A673 (cell line): ENCODE data around the gene CENPA. TPM values are rescaled to one million over a fixed set of nuclear protein-coding genes. Genes with fewer than 3 reads are reported as not detected.

ENCODE experiments used
- BruUV-seq: library from RNA; stranded (reverse); fragments of 400-500 nt; replicated peaks from 2 replicates; lab custom pipeline; 2021; lab: Mats Ljungman, UMichigan
- CTCF ChIA-PET: fragments of 300-600 bp; sonication (Branson Sonifier 250); formaldehyde crosslinking; loops from one replicate; lab custom pipeline; 2022; ENCODE audit warnings: antibody characterized with exemption; lab: Charles Lee
- POLR2A ChIA-PET: fragments of 300-600 bp; sonication (Branson Sonifier 250); formaldehyde crosslinking; loops from one replicate; lab custom pipeline; 2022; ENCODE audit warnings: antibody characterized with exemption; ENCODE audit not compliant: low non-redundant PET; lab: Charles Lee
- DNase-seq: peaks from one replicate; pipeline ENCODE4 v3.0.0-alpha.2; 2015; ENCODE audit warnings: low spot score
- H3K27ac ChIP-seq: fragments of 200-600 bp; sonication (generic); 2 replicates; pipeline ENCODE4 v1.5.1; 2016; ENCODE audit warnings: mixed run types, low read depth, mild to moderate bottlenecking, mixed read lengths, antibody characterized with exemption, low read length; ENCODE audit not compliant: poor library complexity, severe bottlenecking
- H3K27me3 ChIP-seq: fragments of 200-600 bp; sonication (generic); replicated peaks from 2 replicates; pipeline ENCODE4 v1.6.1; 2017; ENCODE audit warnings: mixed run types, low read depth, mild to moderate bottlenecking, mixed read lengths, antibody characterized with exemption, low read length; ENCODE audit not compliant: insufficient read depth, poor library complexity
- H3K36me3 ChIP-seq: fragments of 200-600 bp; sonication (generic); 2 replicates; pipeline ENCODE4 v1.6.1; 2016; ENCODE audit warnings: mixed run types, mild to moderate bottlenecking, mixed read lengths, antibody characterized with exemption, low read length; ENCODE audit not compliant: insufficient read depth, poor library complexity, severe bottlenecking
- H3K4me1 ChIP-seq: fragments of 200-600 bp; sonication (generic); 2 replicates; pipeline ENCODE4 v1.6.1; 2017; ENCODE audit warnings: mixed run types, mild to moderate bottlenecking, mixed read lengths, antibody characterized with exemption, low read length; ENCODE audit not compliant: insufficient read depth, poor library complexity, severe bottlenecking
- H3K4me3 ChIP-seq: fragments of 200-600 bp; sonication (generic); 2 replicates; pipeline ENCODE4 v1.5.1; 2016; ENCODE audit warnings: low read depth, mixed run types, mild to moderate bottlenecking, mixed read lengths, low read length; ENCODE audit not compliant: poor library complexity, severe bottlenecking
- H3K9me3 ChIP-seq: fragments of 200-600 bp; sonication (generic); 2 replicates; pipeline ENCODE4 v1.6.1; 2016; ENCODE audit warnings: mixed run types, low read depth, mild to moderate bottlenecking, mixed read lengths, antibody characterized with exemption, low read length; ENCODE audit not compliant: poor library complexity, severe bottlenecking
- EZH2 ChIP-seq: fragments of 200-600 bp; sonication (generic); IDR thresholded peaks from 2 replicates; pipeline ENCODE4 v1.6.1; 2017; ENCODE audit warnings: borderline replicate concordance, low read depth, mild to moderate bottlenecking, mixed read lengths, antibody characterized with exemption, low read length; ENCODE audit not compliant: poor library complexity, severe bottlenecking
- intact Hi-C: fragments of 100-400 bp; cut with micrococcal nuclease; formaldehyde crosslinking; loops from one replicate; pipeline ENCODE4 v1.10.0; 2022; ENCODE audit not compliant: unreplicated experiment
- total RNA-seq: library from RNA; stranded (reverse); gene quantifications from 2 replicates; pipeline ENCODE4 v1.2.3, GENCODE V29; 2021
- TF ChIP-seq, protein P1 (sequence below): fragments of 300-800, 200-600 bp; sonication (generic); conservative IDR thresholded peaks from 2 replicates; pipeline ENCODE4 v1.5.1; 2017; ENCODE audit warnings: low read depth, mild to moderate bottlenecking, antibody characterized with exemption, low read length, moderate library complexity, mixed read lengths

Gene CENPA
- total RNA-seq, 1 experiment from 2014 or later = 59.2 TPM

GRCh38 chr2:26807788-26808460 lies 22.1 kb downstream of the CENPA start:
- Histone ChIP-seq H3K4me3 (no peak overlapping the region), H3K27ac (no peak overlapping the region), H3K9me3 (no peaks in the 10 kb centered on the region), H3K4me1 (no peaks in the 10 kb centered on the region), H3K36me3 (no peaks in the 10 kb centered on the region), H3K27me3 (no peaks in the 10 kb centered on the region)
- TF ChIP-seq EZH2 = no peak
- TF ChIP-seq, protein P1, sequence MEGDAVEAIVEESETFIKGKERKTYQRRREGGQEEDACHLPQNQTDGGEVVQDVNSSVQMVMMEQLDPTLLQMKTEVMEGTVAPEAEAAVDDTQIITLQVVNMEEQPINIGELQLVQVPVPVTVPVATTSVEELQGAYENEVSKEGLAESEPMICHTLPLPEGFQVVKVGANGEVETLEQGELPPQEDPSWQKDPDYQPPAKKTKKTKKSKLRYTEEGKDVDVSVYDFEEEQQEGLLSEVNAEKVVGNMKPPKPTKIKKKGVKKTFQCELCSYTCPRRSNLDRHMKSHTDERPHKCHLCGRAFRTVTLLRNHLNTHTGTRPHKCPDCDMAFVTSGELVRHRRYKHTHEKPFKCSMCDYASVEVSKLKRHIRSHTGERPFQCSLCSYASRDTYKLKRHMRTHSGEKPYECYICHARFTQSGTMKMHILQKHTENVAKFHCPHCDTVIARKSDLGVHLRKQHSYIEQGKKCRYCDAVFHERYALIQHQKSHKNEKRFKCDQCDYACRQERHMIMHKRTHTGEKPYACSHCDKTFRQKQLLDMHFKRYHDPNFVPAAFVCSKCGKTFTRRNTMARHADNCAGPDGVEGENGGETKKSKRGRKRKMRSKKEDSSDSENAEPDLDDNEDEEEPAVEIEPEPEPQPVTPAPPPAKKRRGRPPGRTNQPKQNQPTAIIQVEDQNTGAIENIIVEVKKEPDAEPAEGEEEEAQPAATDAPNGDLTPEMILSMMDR = no peak
- intact Hi-C loops = no loop called here
- no TSS peak for BruUV-seq
- ChIA-PET CTCF (no interaction called here), POLR2A (no interaction called here)
- DNase-seq = no peak

GRCh38 chr2:26809211-26809610 lies 23.4 kb downstream of the CENPA start:
- Histone ChIP-seq H3K27me3 (no peaks in the 10 kb centered on the region), H3K27ac (no peak overlapping the region), H3K4me1 (no peaks in the 10 kb centered on the region), H3K4me3 (no peak overlapping the region), H3K36me3 (no peaks in the 10 kb centered on the region), H3K9me3 (no peaks in the 10 kb centered on the region)
- DNase-seq = no peak
- no peak for TF ChIP-seq EZH2
- TF ChIP-seq, protein P1 = no peak
- ChIA-PET POLR2A (no interaction called here), CTCF (interaction anchor here (0.6 kb wide), 1 partner anchor 64 kb away, joined by 3 read pairs; no protein-coding TSS in a partner anchor)
- intact Hi-C loops = no loop called here
- no TSS peak for BruUV-seq

- no peak for TF ChIP-seq EZH2
- TF ChIP-seq, protein P1 = no peak
- H3K9me3 ChIP-seq = no peaks in the 10 kb centered on the region
- H3K27me3 ChIP-seq = no peaks in the 10 kb centered on the region
- ChIA-PET POLR2A (no interaction called here), CTCF (no interaction called here)
- no peaks in the 10 kb centered on the region for H3K36me3 ChIP-seq
- DNase-seq = no peak
- no peaks in the 10 kb centered on the region for H3K4me1 ChIP-seq
- no peak overlapping the region for H3K4me3 ChIP-seq
- no peak overlapping the region for H3K27ac ChIP-seq
- intact Hi-C loops = no loop called here
- no TSS peak for BruUV-seq
Observed at GRCh38 chr2:26809876-26810577, 24.2 kb downstream of the CENPA start.
